Omental fat pad (tissue), 4 donors: ENCODE results near the gene FAM177B. TPM values are rescaled to one million over a fixed set of nuclear protein-coding genes. Genes with fewer than 3 reads are reported as not detected.

Experiments
- ATAC-seq: fragments of 150-250 bp; one replicate; pipeline ENCODE4 v1.9.1; 2016; ENCODE audit warnings: mild to moderate bottlenecking, moderate library complexity; ENCODE audit not compliant: low FRiP score
- DNase-seq: peaks from one replicate; pipeline ENCODE4 v3.0.0-alpha.2; 2019; ENCODE audit warnings: low spot score
- total RNA-seq, 4 donors: library from RNA; depleted of rRNA; stranded (reverse); fragments of >200 nt; gene quantifications; one replicate each; pipeline ENCODE4 v1.1.0, GENCODE V29; 2016
- TF ChIP-seq, protein P1 (sequence below), 3 donors: fragments of 450-650 bp; IDR thresholded peaks; one replicate each; pipeline ENCODE4 v1.5.1; 2016 to 2017; ENCODE audit warnings: antibody characterized with exemption in 3 of 3, mild to moderate bottlenecking in 3 of 3, moderate library complexity in 2 of 3

Gene FAM177B
- total RNA-seq, 4 donors from 2014 or later, result 1.1 TPM; not detected in 3

DNA sequence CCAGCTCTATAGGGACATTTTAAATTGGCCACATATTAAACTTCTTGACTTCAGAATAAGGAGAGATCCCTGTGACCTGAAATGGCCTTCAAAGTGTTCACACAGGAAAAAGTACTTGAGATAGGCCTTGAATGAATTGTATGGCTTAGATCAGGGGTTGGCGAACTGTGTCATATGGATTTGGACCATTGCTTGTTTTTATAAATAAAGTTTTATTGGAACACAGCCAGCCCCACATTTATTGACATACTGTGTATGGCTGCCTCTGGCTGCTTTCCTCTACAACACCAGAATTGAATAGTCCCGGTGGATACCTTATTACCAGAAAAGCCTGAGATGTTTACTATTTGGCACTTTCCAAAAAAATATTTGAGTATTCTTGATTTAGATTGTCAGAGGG is 20.6 kb upstream of the FAM177B start:
- no peak for DNase-seq
- TF ChIP-seq, protein P1, sequence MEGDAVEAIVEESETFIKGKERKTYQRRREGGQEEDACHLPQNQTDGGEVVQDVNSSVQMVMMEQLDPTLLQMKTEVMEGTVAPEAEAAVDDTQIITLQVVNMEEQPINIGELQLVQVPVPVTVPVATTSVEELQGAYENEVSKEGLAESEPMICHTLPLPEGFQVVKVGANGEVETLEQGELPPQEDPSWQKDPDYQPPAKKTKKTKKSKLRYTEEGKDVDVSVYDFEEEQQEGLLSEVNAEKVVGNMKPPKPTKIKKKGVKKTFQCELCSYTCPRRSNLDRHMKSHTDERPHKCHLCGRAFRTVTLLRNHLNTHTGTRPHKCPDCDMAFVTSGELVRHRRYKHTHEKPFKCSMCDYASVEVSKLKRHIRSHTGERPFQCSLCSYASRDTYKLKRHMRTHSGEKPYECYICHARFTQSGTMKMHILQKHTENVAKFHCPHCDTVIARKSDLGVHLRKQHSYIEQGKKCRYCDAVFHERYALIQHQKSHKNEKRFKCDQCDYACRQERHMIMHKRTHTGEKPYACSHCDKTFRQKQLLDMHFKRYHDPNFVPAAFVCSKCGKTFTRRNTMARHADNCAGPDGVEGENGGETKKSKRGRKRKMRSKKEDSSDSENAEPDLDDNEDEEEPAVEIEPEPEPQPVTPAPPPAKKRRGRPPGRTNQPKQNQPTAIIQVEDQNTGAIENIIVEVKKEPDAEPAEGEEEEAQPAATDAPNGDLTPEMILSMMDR (IDR thresholded peaks at IDR 0.05), result no peak

DNA sequence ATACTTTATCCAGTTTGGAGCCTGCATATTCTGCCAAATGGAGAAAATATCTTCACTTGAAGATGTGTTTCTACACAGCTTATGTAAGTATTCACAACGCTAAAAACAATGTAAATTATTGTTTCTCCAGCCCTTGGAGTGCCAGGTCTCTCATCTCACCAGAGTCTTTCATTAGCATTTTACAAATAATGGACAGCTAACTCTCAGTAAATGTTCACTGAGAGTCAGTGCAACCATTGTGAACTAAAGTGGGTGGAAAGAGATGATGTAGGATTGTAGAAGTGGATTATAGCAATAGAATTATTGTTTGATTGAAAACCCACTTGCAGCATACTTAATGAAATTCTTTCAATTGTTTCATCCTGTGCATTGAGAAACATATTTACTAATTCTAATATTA is 8.3 kb upstream of the FAM177B start:
- DNase-seq, result no peak
- no peak for ATAC-seq
- TF ChIP-seq, protein P1 (IDR thresholded peaks at IDR 0.05), result no peak

More for the DNA sequence above, 20.6 kb upstream of the FAM177B start:
- no peak for ATAC-seq

DNA sequence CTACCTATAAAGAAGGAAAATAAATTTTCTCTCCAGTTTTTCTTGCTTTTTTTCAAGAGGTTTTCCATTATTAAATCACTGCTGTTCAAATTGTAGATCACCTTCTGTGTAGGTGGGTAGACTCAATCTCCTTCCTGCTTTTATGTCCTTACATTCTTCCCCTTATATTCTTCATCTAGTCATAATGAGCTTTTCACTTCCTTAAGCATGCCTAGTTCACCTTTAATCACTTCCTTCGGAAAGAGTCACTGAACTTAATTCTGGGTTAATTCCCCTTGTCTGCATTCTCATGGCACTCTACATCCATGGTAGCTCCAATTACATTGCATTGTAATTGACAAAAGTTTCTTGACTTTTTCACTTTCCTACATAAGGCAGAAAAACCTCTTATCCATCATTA is 6.1 kb upstream of the FAM177B start:
- TF ChIP-seq, protein P1 (IDR thresholded peaks at IDR 0.05), result no peak
- DNase-seq, result no peak
- no peak for ATAC-seq

GRCh38 chr1:222732216-222733159 is 4.5 kb upstream of the FAM177B start:
- DNase-seq (no peak), ATAC-seq (no peak)
- TF ChIP-seq, protein P1 (IDR thresholded peaks at IDR 0.05), result no peak

GRCh38 chr1:222734740-222735139 is 2.3 kb upstream of the FAM177B start:
- DNase-seq, result no peak
- TF ChIP-seq, protein P1 (IDR thresholded peaks at IDR 0.05), result no peak
- no peak for ATAC-seq

GRCh38 chr1:222736470-222736869 is 532 bp upstream of the FAM177B start:
- TF ChIP-seq, protein P1 (IDR thresholded peaks at IDR 0.05), result no peak
- DNase-seq, result no peak
- no peak for ATAC-seq

DNA sequence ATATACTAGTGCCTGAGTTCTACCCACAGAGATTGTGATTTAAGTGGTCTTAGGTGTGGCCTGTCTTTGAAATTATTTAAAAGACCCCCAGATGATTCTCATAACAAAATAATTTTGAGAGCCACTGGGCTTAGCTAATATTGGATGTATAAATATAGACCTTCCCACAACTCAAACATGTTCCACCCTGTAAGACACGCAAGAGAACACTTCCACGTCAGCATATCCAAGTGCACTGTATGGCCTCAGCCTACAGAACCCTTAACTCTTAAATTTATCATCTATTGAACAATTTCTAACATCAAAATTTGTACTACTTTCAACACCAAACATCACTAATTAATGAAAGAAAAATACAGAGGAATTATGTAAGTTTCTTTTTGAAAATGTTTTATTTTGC is 2.5 kb downstream of the FAM177B start:
- ATAC-seq, result no peak
- no peak for DNase-seq
- TF ChIP-seq, protein P1 (IDR thresholded peaks at IDR 0.05), result no peak
